ENCODE measurements around the gene CYB561D1. TPM values are rescaled to one million over a fixed set of nuclear protein-coding genes. Genes with fewer than 3 reads are reported as not detected.
A peak's percentile ranks its signal among the peaks of the same experiment; 100 is the strongest.

The CYB561D1 gene
- polyA plus RNA-seq, 5 donors, result 4.8 to 9.5 (median 8.5) TPM

- no peak for DNase-seq
Measured at GRCh38 chr1:109529881-109530456, 36.1 kb downstream of the CYB561D1 start.

- DNase-seq, result peak in 1 of 2 donors; percentile 73
Measured at GRCh38 chr1:109530457-109531087, 36.7 kb downstream of the CYB561D1 start.

- DNase-seq, result no peak
Measured at GRCh38 chr1:109531380-109531779, 37.5 kb downstream of the CYB561D1 start.

GRCh38 chr1:109531826-109532364, 38.0 kb downstream of the CYB561D1 start:
- DNase-seq, result no peak

GRCh38 chr1:109532365-109533136, 38.7 kb downstream of the CYB561D1 start:
- peak in 1 of 2 donors; percentile 72 for DNase-seq

GRCh38 chr1:109534307-109534858, 40.5 kb downstream of the CYB561D1 start:
- no peak for DNase-seq

- DNase-seq, result no peak
Measured at GRCh38 chr1:109535481-109535880, 41.6 kb downstream of the CYB561D1 start.

GRCh38 chr1:109535971-109536491, 42.1 kb downstream of the CYB561D1 start:
- no peak for DNase-seq

- DNase-seq, result no peak
Measured at GRCh38 chr1:109537450-109538178, 43.7 kb downstream of the CYB561D1 start.

GRCh38 chr1:109538827-109539555, 45.1 kb downstream of the CYB561D1 start:
- no peak for DNase-seq

GRCh38 chr1:109539676-109540075, 45.8 kb downstream of the CYB561D1 start, which contains the start of gene GPR61:
TSS of gene GPR61 (plus strand) at chr1:109539872. CDS start at chr1:109543023, 3,151 bp downstream.
- no peak for DNase-seq

GRCh38 chr1:109541102-109541501, 47.2 kb downstream of the CYB561D1 start:
- no peak for DNase-seq

GRCh38 chr1:109542657-109543056, 48.8 kb downstream of the CYB561D1 start:
- DNase-seq, result no peak

- DNase-seq, result no peak
Measured at GRCh38 chr1:109543283-109543987, 49.5 kb downstream of the CYB561D1 start.

GRCh38 chr1:109543988-109544735, 50.3 kb downstream of the CYB561D1 start:
- DNase-seq, result no peak

- peak; percentile 78 to 89 for DNase-seq
Measured at GRCh38 chr1:109546311-109547109, 52.6 kb downstream of the CYB561D1 start.

- no peak for DNase-seq
Measured at GRCh38 chr1:109547463-109548320, 53.8 kb downstream of the CYB561D1 start.
